Measurements from ENCODE around the gene KLHL11.

The KLHL11 gene

DNA sequence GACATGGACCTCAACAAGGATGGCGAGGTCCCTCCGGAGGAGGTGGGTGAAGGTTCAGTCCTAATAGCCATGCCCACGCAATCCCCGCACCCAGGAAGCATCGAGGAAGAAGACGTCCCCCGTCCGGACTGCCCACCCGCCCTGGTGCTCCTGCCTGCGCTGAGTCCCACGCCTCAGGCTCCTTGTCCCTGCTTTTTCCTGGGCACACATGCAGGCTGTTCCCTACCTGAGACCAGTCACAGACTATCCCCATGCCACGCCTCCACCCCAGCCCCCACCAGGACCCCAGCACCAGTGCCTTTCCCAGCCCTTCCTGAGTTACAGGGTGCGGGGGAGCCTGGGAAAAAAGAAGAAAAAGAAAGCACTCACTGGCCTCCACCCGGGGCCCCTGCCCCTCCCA lies 43.4 kb downstream of the KLHL11 start:
- Histone ChIP-seq H2AFZ (ENCODE audit: low read depth, low read length) (no peak overlapping the region), H3K27me3 (ENCODE audit: insufficient read depth, low read length) (no peaks in the 10 kb centered on the region), H3K36me3 (ENCODE audit: insufficient read depth, low read length) (peaks cover 46% of the 10 kb centered on the region), H3K4me1 (ENCODE audit: insufficient read depth, low read length) (peaks cover 8% of the 10 kb centered on the region), H3K4me3 (ENCODE audit: low read length) (no peak overlapping the region), H3K9me3 (ENCODE audit: low read length) (no peaks in the 10 kb centered on the region)

DNA sequence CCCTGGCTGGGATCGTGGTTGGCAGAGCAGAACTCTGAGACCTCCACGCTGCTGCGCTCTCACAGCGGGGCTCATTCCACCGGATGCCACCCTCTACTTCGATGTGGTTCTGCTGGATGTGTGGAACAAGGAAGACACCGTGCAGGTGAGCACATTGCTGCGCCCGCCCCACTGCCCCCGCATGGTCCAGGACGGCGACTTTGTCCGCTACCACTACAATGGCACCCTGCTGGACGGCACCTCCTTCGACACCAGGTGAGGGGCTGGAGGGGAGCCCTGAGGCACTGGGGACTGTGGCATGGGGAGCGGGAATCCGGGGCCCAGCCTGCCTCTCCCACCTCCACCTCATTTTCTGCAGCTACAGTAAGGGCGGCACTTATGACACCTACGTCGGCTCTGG lies 47.2 kb downstream of the KLHL11 start:
- peaks cover 30% of the 10 kb centered on the region for H3K36me3 ChIP-seq (ENCODE audit: insufficient read depth, low read length)
- no peak overlapping the region for H3K4me3 ChIP-seq (ENCODE audit: low read length)
- no peaks in the 10 kb centered on the region for H3K9me3 ChIP-seq (ENCODE audit: low read length)
- no peak overlapping the region for H2AFZ ChIP-seq (ENCODE audit: low read depth, low read length)
- H3K4me1 ChIP-seq (ENCODE audit: insufficient read depth, low read length), result peaks cover 18% of the 10 kb centered on the region
- no peaks in the 10 kb centered on the region for H3K27me3 ChIP-seq (ENCODE audit: insufficient read depth, low read length)

DNA sequence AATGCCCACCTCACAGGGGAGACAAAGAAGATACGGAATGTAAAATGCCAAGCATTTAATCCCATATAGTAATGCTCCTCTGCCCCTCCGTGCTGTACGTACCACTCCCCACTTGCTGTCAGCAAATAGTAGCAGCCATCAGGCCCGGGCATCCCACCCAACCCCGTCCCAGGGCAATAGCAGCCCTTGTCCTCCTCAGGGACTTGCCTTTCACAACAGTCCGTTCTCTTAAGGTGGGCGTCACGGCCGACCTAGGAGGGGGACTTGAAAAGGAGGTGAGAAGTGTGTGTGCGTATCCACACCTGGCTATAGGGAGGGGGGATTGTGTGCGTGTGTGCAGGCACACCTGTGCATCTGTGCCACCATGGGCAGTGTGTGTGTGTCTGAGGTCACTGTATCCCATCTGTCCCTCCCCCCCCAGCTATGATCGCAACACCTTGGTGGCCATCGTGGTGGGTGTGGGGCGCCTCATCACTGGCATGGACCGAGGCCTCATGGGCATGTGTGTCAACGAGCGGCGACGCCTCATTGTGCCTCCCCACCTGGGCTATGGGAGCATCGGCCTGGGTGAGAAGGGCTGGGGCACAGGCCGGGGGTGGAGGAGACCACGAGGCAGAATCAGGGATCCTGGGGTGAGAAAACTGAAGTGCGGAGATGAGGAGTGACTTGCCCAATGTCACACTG lies 48.4 kb downstream of the KLHL11 start:
- no peaks in the 10 kb centered on the region for H3K9me3 ChIP-seq (ENCODE audit: low read length)
- peaks cover 30% of the 10 kb centered on the region for H3K36me3 ChIP-seq (ENCODE audit: insufficient read depth, low read length)
- no peaks in the 10 kb centered on the region for H3K27me3 ChIP-seq (ENCODE audit: insufficient read depth, low read length)
- H3K4me1 ChIP-seq (ENCODE audit: insufficient read depth, low read length), result peaks cover 14% of the 10 kb centered on the region
- H2AFZ ChIP-seq (ENCODE audit: low read depth, low read length), result no peak overlapping the region
- H3K4me3 ChIP-seq (ENCODE audit: low read length), result no peak overlapping the region

DNA sequence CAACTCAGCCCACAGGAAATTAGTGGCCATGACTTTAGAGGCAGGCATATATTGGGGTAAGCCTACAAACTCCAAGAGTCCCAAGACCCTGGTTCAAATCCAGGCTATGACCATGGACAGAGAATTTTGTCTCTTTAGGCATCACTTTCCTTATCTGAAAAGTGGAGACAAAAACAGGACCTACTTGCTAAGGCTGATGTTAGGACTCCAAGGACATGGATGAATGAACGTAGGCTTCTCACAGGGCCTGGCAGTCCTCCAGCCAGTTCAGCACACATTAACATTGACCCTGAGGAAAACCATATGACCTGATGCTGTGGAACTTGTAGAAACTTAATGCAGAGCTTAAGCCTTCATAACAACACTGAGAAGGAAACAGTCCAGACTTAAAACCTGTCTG lies 51.0 kb downstream of the KLHL11 start:
- H2AFZ ChIP-seq (ENCODE audit: low read depth, low read length), result no peak overlapping the region
- peaks cover 25% of the 10 kb centered on the region for H3K4me1 ChIP-seq (ENCODE audit: insufficient read depth, low read length)
- peak overlapping the region; percentile 65 for H3K4me3 ChIP-seq (ENCODE audit: low read length)
- peaks cover 23% of the 10 kb centered on the region for H3K36me3 ChIP-seq (ENCODE audit: insufficient read depth, low read length)
- no peaks in the 10 kb centered on the region for H3K27me3 ChIP-seq (ENCODE audit: insufficient read depth, low read length)
- no peaks in the 10 kb centered on the region for H3K9me3 ChIP-seq (ENCODE audit: low read length)

DNA sequence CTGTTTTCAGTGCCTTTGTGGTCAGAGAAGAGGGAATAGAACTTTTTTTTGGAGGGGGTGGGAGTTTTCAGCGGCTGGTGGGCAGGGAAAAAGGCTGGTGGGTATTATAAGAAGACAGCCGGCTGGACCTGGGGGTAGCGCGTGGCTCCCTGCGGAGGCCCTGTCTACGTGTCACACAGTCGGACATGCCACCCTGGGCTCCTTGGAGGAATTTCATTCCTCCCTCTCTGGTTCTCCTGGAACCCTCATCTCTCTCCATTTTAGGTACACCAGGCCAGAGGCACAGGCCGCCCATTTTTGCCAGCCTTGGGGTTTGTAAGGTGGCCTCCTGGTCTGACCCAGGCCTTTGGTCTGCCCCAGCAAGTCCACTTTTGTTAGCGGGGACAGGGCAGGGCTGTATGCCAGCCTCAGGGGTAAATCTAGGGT lies 51.5 kb downstream of the KLHL11 start:
- no peaks in the 10 kb centered on the region for H3K27me3 ChIP-seq (ENCODE audit: insufficient read depth, low read length)
- H2AFZ ChIP-seq (ENCODE audit: low read depth, low read length), result peak overlapping the region; percentile 82
- H3K4me1 ChIP-seq (ENCODE audit: insufficient read depth, low read length), result peaks cover 25% of the 10 kb centered on the region
- H3K36me3 ChIP-seq (ENCODE audit: insufficient read depth, low read length), result peaks cover 22% of the 10 kb centered on the region
- no peaks in the 10 kb centered on the region for H3K9me3 ChIP-seq (ENCODE audit: low read length)
- peak overlapping the region; percentile 65 for H3K4me3 ChIP-seq (ENCODE audit: low read length)

DNA sequence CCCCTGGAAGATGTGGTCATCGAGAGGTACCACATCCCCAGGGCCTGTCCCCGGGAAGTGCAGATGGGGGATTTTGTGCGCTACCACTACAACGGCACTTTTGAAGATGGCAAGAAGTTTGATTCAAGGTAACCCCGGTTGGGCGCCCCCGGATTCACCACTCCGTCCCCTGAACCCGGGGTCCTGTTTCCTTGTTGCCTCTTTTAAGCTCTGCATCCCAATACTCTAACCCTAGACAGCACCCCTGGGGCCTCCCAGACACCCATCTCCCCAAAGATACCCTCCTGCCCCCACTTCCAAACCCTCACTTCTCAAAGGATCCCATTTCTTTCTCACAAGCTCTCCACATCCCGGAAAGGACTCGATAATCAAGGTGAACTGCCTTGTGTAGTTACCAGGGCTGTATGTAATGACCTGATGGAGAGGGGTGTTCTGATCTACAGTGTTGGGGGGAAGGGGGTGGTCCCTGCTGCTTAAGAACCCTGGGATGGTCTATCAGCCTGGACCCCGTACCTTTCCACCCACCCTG lies 52.0 kb downstream of the KLHL11 start:
- H3K27me3 ChIP-seq (ENCODE audit: insufficient read depth, low read length), result no peaks in the 10 kb centered on the region
- H3K4me1 ChIP-seq (ENCODE audit: insufficient read depth, low read length), result peaks cover 25% of the 10 kb centered on the region
- H3K36me3 ChIP-seq (ENCODE audit: insufficient read depth, low read length), result peaks cover 20% of the 10 kb centered on the region
- peak overlapping the region; percentile 65 for H3K4me3 ChIP-seq (ENCODE audit: low read length)
- H3K9me3 ChIP-seq (ENCODE audit: low read length), result no peaks in the 10 kb centered on the region
- peak overlapping the region; percentile 82 for H2AFZ ChIP-seq (ENCODE audit: low read depth, low read length)

DNA sequence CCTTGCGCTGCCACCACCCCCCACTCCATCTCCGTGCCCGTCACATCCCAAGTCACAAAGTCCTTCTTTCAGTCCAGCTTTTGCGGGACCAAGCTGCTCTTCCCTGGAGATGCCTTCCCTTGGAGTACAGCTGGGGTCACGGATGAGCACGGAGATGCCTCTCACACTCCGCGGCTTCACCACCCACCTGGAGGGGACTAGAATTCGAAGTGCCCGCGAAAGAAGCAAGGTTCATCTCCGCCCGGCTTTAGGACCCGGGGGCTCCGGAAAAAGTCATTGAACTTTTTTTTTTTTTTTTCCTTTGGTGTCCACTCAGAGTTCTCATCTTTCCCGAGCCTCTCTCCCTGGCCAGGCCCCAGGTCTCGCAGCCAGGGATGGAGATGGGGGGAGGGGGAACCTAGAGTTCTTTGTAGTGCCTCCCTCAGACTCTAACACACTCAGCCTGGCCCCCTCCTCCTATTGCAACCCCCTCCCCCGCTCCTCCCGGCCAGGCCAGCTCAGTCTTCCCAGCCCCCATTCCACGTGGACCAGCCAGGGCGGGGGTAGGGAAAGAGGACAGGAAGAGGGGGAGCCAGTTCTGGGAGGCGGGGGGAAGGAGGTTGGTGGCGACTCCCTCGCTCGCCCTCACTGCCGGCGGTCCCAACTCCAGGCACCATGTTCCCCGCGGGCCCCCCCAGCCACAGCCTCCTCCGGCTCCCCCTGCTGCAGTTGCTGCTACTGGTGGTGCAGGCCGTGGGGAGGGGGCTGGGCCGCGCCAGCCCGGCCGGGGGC lies 52.7 kb downstream of the KLHL11 start, which contains the start of gene FKBP10:
FKBP10 (plus strand) TSS at position 624 of the 771 bp plus-strand sequence; CDS start at position 655, 31 bp downstream.
- H3K36me3 ChIP-seq (ENCODE audit: insufficient read depth, low read length), result peaks cover 16% of the 10 kb centered on the region
- peak within 1 kb of the TSS; percentile 82 for H2AFZ ChIP-seq (ENCODE audit: low read depth, low read length)
- H3K27me3 ChIP-seq (ENCODE audit: insufficient read depth, low read length), result no peaks in the 10 kb centered on the region
- no peaks in the 10 kb centered on the region for H3K9me3 ChIP-seq (ENCODE audit: low read length)
- peaks cover 25% of the 10 kb centered on the region for H3K4me1 ChIP-seq (ENCODE audit: insufficient read depth, low read length)
- H3K4me3 ChIP-seq (ENCODE audit: low read length), result peak within 1 kb of the TSS; percentile 65

DNA sequence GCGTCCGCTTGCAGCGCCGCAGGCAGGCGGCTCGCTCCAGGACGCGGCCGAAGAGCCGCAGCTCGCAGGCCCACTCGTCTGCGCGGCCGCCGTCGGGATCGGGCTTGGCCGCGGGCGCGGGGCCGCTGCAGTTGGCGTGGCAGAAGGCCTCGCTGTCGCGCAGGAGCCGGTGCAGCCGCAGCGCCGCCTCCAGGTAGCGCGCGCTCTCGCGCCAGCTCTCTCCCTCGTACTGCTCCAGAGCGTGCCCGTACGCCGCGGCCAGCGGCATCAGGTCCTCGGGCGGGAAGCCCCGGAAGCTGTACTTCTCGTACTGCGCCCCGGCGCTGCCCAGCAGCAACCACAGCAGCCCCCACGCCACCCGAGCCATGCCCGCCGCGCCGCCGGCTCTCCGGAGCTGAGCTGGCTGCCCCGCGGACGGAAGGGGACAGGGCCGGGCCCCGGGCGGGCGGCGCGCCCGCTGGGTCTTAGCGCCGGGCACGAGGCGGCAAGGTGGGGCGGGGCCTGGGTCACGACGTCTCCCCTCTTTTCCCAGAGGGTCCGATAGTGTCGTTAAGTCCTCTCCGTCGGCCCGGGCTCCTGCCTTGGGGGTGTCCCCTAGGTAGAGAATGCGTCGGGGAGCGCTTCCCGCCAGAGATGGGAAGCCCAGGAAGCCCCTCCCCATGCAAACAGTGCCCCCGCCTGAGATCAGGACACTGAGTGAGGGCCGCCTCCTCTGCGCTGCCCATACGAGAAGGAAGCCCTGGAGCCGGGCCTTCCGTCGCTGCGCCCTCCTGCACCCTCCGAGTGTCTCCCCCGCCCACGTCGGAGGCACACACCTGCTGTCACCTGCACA lies 53.5 kb downstream of the KLHL11 start, which contains the start of gene P3H4:
P3H4 (minus strand) TSS at position 401 of the 832 bp plus-strand sequence; CDS start at position 367, 34 bp downstream.
- Histone ChIP-seq H3K36me3 (ENCODE audit: insufficient read depth, low read length) (peaks cover 16% of the 10 kb centered on the region), H2AFZ (ENCODE audit: low read depth, low read length) (peak within 1 kb of the TSS; percentile 82), H3K27me3 (ENCODE audit: insufficient read depth, low read length) (no peaks in the 10 kb centered on the region), H3K9me3 (ENCODE audit: low read length) (no peaks in the 10 kb centered on the region), H3K4me1 (ENCODE audit: insufficient read depth, low read length) (peaks cover 25% of the 10 kb centered on the region), H3K4me3 (ENCODE audit: low read length) (peak within 1 kb of the TSS; percentile 65)

DNA sequence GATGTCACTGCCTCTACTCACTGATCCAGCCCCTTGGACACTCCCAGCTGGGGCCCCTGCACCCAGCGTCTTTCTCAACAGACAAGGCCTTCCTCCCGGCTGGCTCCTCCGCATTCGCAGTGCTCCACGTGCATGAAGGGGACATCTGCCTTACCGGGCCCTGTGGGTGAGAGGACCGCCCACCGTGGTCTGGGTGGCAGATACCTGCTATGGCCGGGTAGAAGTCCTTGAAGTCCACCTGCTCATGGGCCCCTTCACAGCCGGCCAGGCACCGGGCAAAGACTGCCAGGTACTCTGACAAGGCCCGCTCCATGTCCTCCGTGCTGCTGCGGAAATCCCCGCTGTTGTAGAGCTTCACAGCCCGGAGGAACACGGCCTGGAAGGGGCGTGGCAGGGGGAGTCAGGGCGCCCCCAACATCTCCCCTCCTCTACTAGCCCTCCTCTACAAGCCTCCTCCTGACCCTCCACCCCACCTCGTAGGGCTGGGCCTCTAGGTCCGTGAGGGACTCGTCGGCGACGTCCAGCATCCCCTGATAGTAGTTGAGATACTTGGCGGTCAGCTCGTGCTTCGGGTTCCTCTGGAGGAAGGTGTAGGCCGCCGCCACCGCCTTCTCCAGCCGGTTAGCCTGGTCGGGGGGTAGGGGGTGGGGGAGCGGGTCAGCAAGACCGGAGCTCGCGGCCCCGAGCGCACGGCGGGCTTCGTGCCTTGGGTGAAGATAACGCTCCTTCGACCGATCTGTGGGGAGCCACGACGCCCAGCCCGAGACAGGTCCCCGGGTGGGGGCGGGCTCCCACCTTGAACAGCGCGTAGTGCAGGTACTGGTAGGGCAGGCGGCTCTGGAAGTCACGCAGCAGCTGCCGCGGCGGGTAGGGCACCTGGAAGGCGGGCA lies 54.3 kb downstream of the KLHL11 start:
- peaks cover 17% of the 10 kb centered on the region for H3K36me3 ChIP-seq (ENCODE audit: insufficient read depth, low read length)
- no peaks in the 10 kb centered on the region for H3K9me3 ChIP-seq (ENCODE audit: low read length)
- H3K4me3 ChIP-seq (ENCODE audit: low read length), result peak overlapping the region; percentile 65
- no peaks in the 10 kb centered on the region for H3K27me3 ChIP-seq (ENCODE audit: insufficient read depth, low read length)
- peaks cover 25% of the 10 kb centered on the region for H3K4me1 ChIP-seq (ENCODE audit: insufficient read depth, low read length)
- peak overlapping the region; percentile 82 for H2AFZ ChIP-seq (ENCODE audit: low read depth, low read length)

DNA sequence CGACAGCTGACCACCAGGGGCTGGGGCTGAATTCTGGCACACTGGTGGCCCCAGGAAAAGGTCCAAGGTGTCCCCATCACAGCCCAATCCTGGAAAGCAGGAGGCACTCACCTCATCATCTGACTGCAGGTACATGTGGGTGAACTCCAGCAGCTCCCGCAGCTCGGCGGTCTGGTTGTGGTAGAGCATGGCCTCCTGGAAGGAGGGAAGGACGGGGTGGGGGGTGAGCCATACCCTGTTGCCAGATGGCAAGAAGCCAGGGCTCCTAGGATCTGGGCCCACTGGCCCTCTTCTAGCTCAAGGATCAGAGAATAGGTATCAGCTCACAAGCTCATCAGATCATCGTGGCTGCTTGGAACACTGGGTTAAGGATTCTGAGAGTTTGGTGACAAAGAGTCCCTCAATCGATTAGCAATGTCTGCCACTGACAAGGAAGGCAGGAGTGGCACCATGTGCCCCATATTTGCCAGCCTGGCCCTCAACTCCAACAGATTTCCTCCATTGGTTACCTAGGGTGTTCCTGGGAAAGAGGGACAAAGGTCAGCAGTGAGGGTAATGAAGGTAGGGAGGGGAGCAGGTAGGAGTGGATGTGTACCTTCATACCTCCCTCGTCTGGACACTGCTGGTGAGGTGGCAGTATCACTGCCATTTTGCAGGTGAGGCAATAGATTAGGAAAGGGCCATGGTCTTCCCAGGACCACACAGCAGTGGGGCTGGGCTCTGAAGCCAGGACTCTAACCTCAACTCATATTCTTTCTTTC lies 58.4 kb downstream of the KLHL11 start:
- no peaks in the 10 kb centered on the region for H3K27me3 ChIP-seq (ENCODE audit: insufficient read depth, low read length)
- peaks cover 17% of the 10 kb centered on the region for H3K36me3 ChIP-seq (ENCODE audit: insufficient read depth, low read length)
- peaks cover 11% of the 10 kb centered on the region for H3K4me1 ChIP-seq (ENCODE audit: insufficient read depth, low read length)

More for the DNA sequence above, 58.4 kb downstream of the KLHL11 start:
- no peak overlapping the region for H2AFZ ChIP-seq (ENCODE audit: low read depth, low read length)
- H3K4me3 ChIP-seq (ENCODE audit: low read length), result no peak overlapping the region
- no peaks in the 10 kb centered on the region for H3K9me3 ChIP-seq (ENCODE audit: low read length)

Measured in neuron (in vitro differentiated cells).